ENCODE data around the gene ATP5F1C.

ATP5F1C gene

DNA sequence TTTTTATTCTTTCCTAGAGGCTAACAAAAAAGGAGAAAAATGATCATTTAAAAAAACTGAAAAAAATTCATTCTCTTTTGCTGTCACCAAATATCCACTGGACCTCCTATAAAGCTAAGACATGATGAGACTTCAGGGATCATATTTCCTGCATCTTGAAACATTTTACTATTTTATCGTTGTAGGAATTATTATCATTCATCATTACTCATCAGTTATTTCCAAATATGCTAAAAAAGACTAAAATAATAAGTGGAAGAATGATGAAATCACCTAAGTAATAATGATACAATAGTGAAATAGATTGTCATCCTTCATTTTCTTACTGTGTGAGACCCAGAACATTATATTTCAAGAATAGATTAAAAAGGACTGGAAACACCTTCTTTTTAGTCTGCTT lies 58.6 kb downstream of the ATP5F1C start:
- DNase-seq (ENCODE audit: insufficient read length, low spot score), result no peak
- no peak for TF ChIP-seq POLR2A (IDR thresholded peaks at IDR 0.05; ENCODE audit: low read depth, low read length)
- FAIRE-seq, result no peak

DNA sequence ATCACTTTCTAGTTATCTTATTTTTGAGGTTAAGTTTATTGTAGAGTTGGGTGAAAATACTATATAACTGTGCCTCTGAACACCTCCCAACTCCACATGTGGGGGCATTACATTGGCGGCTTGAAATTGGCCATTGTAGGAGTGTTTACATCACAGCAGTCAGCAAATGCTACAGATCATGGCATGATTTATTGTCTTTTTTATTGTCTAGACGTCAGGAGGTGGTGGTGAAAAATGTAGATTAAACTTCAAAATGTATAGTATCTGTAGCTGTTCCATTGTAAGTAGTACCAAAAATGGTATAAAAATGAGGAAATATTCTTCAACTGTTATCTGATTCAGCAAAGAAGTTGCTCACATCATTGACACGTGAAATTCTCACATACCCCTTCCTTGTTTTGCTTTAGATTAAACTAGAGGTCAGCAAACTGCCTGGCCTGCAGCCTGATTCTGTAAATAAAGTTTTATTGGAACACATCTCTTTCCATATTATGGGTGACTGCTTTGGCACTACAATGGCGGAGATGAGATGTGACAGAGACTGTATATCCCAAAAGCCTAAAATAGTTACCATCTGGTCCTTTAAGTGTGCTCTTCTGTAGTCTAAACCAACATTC lies 65.4 kb downstream of the ATP5F1C start:
- no peak for DNase-seq (ENCODE audit: insufficient read length, low spot score)
- no peak for FAIRE-seq
- TF ChIP-seq POLR2A (IDR thresholded peaks at IDR 0.05; ENCODE audit: low read depth, low read length), result no peak

DNA sequence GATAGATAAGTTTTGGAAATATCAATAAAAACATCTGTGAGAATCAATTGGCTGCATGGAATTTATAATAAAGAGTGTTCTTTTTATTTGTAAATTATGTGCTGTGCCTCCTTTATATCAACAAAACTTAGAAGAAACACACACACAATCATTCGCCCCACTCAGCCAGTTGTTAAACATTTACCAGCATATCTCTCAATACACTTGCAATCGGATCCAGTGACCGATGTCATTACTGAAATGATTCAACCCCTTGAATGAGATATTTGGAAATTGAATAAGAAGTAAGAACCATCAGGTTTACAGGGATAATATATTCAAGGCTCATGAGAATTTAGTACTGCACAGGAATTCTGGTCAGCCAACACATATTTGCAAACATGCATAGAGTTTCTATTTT lies 65.9 kb downstream of the ATP5F1C start:
- FAIRE-seq (no peak), DNase-seq (ENCODE audit: insufficient read length, low spot score) (no peak)
- no peak for TF ChIP-seq POLR2A (IDR thresholded peaks at IDR 0.05; ENCODE audit: low read depth, low read length)

DNA sequence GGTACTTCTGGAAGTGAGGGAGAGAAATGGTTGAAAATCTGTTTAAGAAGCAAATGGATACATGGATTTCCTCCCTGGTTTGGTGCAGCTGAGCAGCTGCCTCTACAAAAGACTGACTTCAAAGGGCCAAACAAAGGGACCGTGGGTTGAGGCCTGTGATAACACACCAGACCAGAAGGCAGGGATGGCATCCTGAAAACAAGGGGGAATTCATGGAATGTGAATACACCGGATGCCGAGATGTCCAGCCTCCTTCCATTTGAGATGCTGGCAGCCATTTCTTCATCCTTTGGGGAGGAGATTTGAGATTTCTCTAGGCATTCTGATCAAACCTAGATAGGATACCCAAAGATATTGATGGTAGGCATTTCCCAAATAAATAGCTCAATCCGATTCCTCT lies 67.2 kb downstream of the ATP5F1C start:
- FAIRE-seq, result no peak
- DNase-seq (ENCODE audit: insufficient read length, low spot score), result no peak
- TF ChIP-seq POLR2A (IDR thresholded peaks at IDR 0.05; ENCODE audit: low read depth, low read length), result no peak

DNA sequence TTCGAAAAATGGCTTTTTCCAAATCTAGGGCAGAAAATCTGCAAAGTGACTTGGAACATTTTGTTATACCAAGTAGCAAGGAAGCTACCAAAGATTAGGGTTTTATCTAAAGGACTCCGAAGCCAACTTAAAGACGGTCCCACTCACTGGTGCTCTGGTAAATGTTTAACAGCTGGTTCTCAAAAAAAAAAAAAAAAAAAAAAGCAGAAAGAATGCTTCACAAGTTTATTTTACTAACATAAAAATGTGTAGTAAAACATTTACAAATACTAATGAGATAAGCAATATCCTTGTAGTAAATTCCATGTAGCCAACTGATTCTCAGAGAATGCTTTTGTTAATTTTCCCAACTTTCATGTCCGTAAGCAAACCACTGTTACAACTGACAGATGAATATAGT lies 68.7 kb downstream of the ATP5F1C start:
- DNase-seq (ENCODE audit: insufficient read length, low spot score) (no peak), FAIRE-seq (no peak)
- no peak for TF ChIP-seq POLR2A (IDR thresholded peaks at IDR 0.05; ENCODE audit: low read depth, low read length)

DNA sequence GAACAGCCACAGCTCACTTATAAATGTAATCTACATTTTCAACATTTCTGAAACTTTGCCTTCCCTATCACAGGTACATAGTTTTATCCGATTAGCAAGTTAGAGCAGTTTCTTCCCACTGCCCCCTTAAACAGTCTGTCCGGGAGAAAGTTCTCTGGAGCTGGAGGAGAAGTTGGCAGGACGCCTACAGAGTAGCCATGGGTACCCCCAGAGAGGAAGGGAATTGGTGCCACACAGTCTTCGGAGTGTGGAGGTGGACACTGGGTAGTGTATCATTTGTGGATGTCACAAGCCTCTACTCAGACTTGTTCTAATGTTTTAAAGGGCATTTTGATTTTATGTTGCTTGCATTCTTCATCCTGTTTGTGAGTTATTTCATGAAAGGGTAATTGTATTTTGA lies 69.3 kb downstream of the ATP5F1C start:
- TF ChIP-seq POLR2A (IDR thresholded peaks at IDR 0.05; ENCODE audit: low read depth, low read length), result no peak
- DNase-seq (ENCODE audit: insufficient read length, low spot score), result no peak
- FAIRE-seq, result no peak

All from H54 (cell line).